Mucosa of rectum (tissue), 2 donors: ENCODE data around the gene DUOXA1.
"Not testable (repeated sequence)": the region's sequence is repeated elsewhere in the genome, so short reads cannot be mapped to it uniquely, and the experiment has no call there.

Source experiments
- H3K27ac ChIP-seq, 2 donors: one replicate each; pipeline ENCODE4 v1.7.0; 2013; ENCODE audit warnings: inconsistent platforms in 2 of 2, low read depth in 2 of 2, low read length in 2 of 2
- H3K27me3 ChIP-seq, 2 donors: one replicate each; pipeline ENCODE4 v1.7.0; 2013; ENCODE audit warnings: low read length in 2 of 2; ENCODE audit not compliant: control insufficient read depth in 2 of 2, insufficient read depth in 2 of 2
- H3K36me3 ChIP-seq, 2 donors: one replicate each; pipeline ENCODE4 v1.7.0; 2013; ENCODE audit warnings: low read length in 2 of 2; ENCODE audit not compliant: control insufficient read depth in 2 of 2, insufficient read depth in 2 of 2
- H3K4me1 ChIP-seq, 2 donors: one replicate each; pipeline ENCODE4 v1.7.0; 2013; ENCODE audit warnings: low read length in 2 of 2, mild to moderate bottlenecking in 1 of 2; ENCODE audit not compliant: control insufficient read depth in 2 of 2, insufficient read depth in 2 of 2
- H3K4me3 ChIP-seq, 2 donors: one replicate each; pipeline ENCODE4 v1.7.0; 2013; ENCODE audit warnings: low read length in 2 of 2
- H3K9ac ChIP-seq, 2 donors: one replicate each; pipeline ENCODE4 v1.7.0; 2013; ENCODE audit warnings: low read length in 2 of 2, low read depth in 1 of 2, mild to moderate bottlenecking in 1 of 2
- H3K9me3 ChIP-seq, 2 donors: one replicate each; pipeline ENCODE4 v1.7.0; 2013; ENCODE audit warnings: low read length in 2 of 2; ENCODE audit not compliant: control insufficient read depth in 2 of 2
- donor health status: healthy.
- donor health status: Normal muscosa, but diverticular disease.

The DUOXA1 gene

GRCh38 chr15:45105586-45105985 lies 24.1 kb downstream of the DUOXA1 start:
- Histone ChIP-seq H3K9me3 (no peaks in the 10 kb centered on the region), H3K27me3 (peaks cover 0 to 10% of the 10 kb centered on the region in 2 donors), H3K27ac (no peak overlapping the region), H3K4me3 (no peak overlapping the region), H3K4me1 (no peaks in the 10 kb centered on the region), H3K9ac (no peak overlapping the region), H3K36me3 (no peaks in the 10 kb centered on the region)

- H3K27me3 ChIP-seq, H3K4me1 ChIP-seq, H3K27ac ChIP-seq, H3K9ac ChIP-seq, H3K9me3 ChIP-seq, H3K36me3 ChIP-seq, H3K4me3 ChIP-seq: not testable (repeated sequence)
Observed at GRCh38 chr15:45104170-45104569, 25.5 kb downstream of the DUOXA1 start.

- Histone ChIP-seq H3K9me3 (no peaks in the 10 kb centered on the region), H3K9ac (no peak overlapping the region), H3K27ac (no peak overlapping the region), H3K4me1 (no peaks in the 10 kb centered on the region), H3K4me3 (no peak overlapping the region), H3K36me3 (no peaks in the 10 kb centered on the region), H3K27me3 (peaks cover 0 to 3% of the 10 kb centered on the region in 2 donors)
Observed at GRCh38 chr15:45102226-45102625, 27.5 kb downstream of the DUOXA1 start.

GRCh38 chr15:45101749-45102148 lies 27.9 kb downstream of the DUOXA1 start:
- H3K4me1 ChIP-seq = no peaks in the 10 kb centered on the region
- no peaks in the 10 kb centered on the region for H3K36me3 ChIP-seq
- no peak overlapping the region for H3K4me3 ChIP-seq
- no peaks in the 10 kb centered on the region for H3K9me3 ChIP-seq
- no peak overlapping the region for H3K9ac ChIP-seq
- no peak overlapping the region for H3K27ac ChIP-seq
- peaks cover 0 to 3% of the 10 kb centered on the region in 2 donors for H3K27me3 ChIP-seq

- H3K27ac ChIP-seq = no peak overlapping the region
- H3K4me3 ChIP-seq = no peak overlapping the region
- no peaks in the 10 kb centered on the region for H3K9me3 ChIP-seq
- peaks cover 0 to 2% of the 10 kb centered on the region in 2 donors for H3K27me3 ChIP-seq
- no peak overlapping the region for H3K9ac ChIP-seq
- H3K36me3 ChIP-seq = no peaks in the 10 kb centered on the region
- H3K4me1 ChIP-seq = no peaks in the 10 kb centered on the region
Observed at GRCh38 chr15:45100884-45101625, 28.6 kb downstream of the DUOXA1 start.

GRCh38 chr15:45099549-45100165 lies 30.0 kb downstream of the DUOXA1 start:
- no peaks in the 10 kb centered on the region for H3K9me3 ChIP-seq
- no peak overlapping the region for H3K27ac ChIP-seq
- H3K4me3 ChIP-seq = no peak overlapping the region
- H3K4me1 ChIP-seq = no peaks in the 10 kb centered on the region
- H3K36me3 ChIP-seq = no peaks in the 10 kb centered on the region
- no peaks in the 10 kb centered on the region for H3K27me3 ChIP-seq
- H3K9ac ChIP-seq = no peak overlapping the region

- Histone ChIP-seq H3K9ac (no peak overlapping the region), H3K27me3 (no peaks in the 10 kb centered on the region), H3K27ac (no peak overlapping the region), H3K36me3 (no peaks in the 10 kb centered on the region), H3K9me3 (no peaks in the 10 kb centered on the region), H3K4me3 (no peak overlapping the region), H3K4me1 (no peaks in the 10 kb centered on the region)
Observed at GRCh38 chr15:45097466-45097865, 32.2 kb downstream of the DUOXA1 start.

GRCh38 chr15:45095661-45096060 lies 34.0 kb downstream of the DUOXA1 start:
- Histone ChIP-seq H3K4me3 (no peak overlapping the region), H3K27me3 (no peaks in the 10 kb centered on the region), H3K36me3 (no peaks in the 10 kb centered on the region), H3K27ac (no peak overlapping the region), H3K9ac (no peak overlapping the region), H3K9me3 (no peaks in the 10 kb centered on the region), H3K4me1 (no peaks in the 10 kb centered on the region)

GRCh38 chr15:45094358-45094730 lies 35.3 kb downstream of the DUOXA1 start:
- Histone ChIP-seq H3K4me1 (no peaks in the 10 kb centered on the region), H3K9me3 (no peaks in the 10 kb centered on the region), H3K9ac (no peak overlapping the region), H3K4me3 (no peak overlapping the region), H3K27me3 (no peaks in the 10 kb centered on the region), H3K36me3 (no peaks in the 10 kb centered on the region), H3K27ac (no peak overlapping the region)

- Histone ChIP-seq H3K4me1 (no peaks in the 10 kb centered on the region), H3K27me3 (no peaks in the 10 kb centered on the region), H3K36me3 (no peaks in the 10 kb centered on the region), H3K9me3 (no peaks in the 10 kb centered on the region), H3K27ac (no peak overlapping the region), H3K9ac (no peak overlapping the region), H3K4me3 (no peak overlapping the region)
Observed at GRCh38 chr15:45093622-45094357, 35.9 kb downstream of the DUOXA1 start.
